HUDEP-2 (cell line): Measurements from ENCODE around the gene FPR3.

Source experiments
- DNase-seq, 76 experiments: peaks; one replicate each; lab custom pipeline; 2025; ENCODE audit not compliant: unreplicated experiment in 76 of 76; lab: John Stamatoyannopoulos, UW

Gene FPR3

DNA sequence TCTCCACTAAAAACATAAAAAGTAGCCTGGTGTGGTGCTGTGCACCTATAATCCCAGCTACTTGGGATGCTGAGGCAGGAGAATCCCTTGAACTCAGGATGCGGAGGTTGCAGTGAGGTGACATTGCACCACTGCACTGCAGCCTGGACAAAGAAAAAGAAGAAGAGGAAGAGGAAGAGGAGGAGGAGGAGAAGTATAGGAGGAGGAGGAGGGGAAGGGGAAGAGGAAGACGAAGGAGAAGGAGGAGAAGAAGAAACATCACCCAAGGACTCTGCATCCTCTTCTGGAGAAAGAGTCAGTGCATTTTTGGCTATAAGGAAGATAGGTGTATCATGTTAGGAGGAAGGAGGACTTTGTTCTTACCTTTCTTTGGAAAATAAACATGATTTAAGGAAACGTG lies 13.0 kb upstream of the FPR3 start:
- DNase-seq: no peak

DNA sequence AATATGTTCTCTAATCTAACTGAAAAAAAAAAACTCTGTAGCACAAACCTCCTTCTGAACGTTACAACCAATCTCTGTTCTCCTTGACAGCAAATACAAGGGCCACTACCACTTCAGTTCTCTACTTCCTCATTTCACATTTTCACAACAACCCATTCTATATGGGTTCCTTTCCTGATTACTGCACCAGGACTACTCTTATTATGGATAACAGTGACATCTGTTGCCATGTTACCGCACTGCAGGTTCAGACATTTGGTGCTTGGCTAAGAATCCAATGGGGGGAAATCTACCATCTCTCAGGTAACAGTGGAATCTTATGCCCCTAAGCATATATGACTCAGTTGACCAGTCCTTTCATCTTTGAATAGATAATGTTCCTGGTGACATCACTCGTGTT lies 11.6 kb upstream of the FPR3 start:
- DNase-seq: peak in 30 of 76 experiments; percentile 1 to 84 (median 46)

DNA sequence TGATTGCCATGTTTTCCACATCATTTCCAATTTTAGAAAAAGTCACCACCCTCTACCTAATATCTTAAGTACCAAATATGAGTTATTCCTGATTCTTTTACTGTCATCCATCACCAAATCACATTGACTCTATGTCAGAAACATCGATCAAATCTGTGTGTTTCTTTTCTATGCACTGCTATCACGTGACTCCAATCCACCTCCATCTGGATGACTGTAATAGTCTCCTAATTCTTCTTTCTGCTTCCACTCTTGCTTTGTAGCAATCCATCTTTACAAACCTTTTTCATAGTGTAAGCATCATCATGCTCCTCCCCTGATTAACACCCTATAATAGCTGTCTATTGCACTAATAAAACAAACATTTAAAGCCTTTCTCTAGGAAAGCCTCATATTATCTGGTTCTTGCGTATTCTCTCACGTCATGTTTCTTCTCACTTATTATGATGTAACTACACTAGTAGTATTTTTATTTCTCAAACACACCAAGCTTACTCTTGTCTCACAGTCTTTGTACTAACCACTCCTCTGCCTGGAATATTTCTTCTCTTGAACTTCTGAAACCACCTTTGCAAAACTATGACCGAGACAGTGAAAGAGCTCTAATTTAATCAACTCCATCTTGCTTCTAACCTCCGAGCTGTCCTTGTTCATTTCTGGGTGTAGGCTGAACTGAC lies 10.7 kb upstream of the FPR3 start:
- peak in 3 of 76 experiments; percentile 24 to 67 (median 62) for DNase-seq

GRCh38 chr19:51784922-51785690 lies 9.9 kb upstream of the FPR3 start:
- DNase-seq: peak in 68 of 76 experiments; percentile 15 to 94 (median 72)

DNA sequence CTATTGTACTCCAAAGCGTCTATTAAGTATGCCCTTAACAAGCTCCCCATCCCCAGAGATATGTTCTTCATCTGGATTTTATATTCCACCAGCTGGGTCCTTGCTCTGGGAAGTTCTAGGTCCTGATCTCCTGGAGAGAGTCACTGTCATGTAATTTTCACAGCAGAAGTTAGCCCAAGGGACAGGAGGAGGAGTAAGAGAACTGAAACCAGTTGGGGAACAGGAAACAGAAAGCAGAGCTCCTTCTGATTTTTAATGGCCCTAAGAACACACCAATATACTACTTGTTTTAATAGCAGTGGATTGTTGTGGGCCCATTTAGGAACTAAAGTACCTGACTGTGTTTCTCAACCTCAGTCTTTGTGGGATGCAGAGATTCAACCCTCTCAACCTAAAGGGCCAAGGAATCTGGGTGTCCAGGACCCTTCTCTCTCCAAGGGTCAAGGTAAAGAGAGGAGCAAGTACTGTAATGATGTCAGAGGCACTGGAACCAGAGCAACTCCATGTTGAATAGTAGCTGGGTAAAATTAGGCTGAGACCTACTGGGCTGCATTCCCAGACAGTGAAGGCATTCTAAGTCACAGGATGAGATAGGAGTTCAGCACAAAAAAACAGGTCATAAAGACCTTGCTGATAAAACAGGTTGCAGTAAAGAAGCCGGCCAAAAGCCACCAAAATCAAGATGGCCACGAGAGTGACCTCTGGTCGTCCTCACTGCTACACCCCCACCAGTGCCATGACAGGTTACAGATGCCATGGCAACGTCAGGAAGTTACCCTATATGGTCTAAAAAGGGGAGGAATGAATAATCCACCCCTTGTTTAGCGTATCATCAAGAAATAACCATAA lies 8.1 kb upstream of the FPR3 start:
- no peak for DNase-seq

- no peak for DNase-seq
Measured at GRCh38 chr19:51788029-51788428, 6.9 kb upstream of the FPR3 start.

GRCh38 chr19:51789061-51789795 lies 5.7 kb upstream of the FPR3 start:
- no peak for DNase-seq

DNA sequence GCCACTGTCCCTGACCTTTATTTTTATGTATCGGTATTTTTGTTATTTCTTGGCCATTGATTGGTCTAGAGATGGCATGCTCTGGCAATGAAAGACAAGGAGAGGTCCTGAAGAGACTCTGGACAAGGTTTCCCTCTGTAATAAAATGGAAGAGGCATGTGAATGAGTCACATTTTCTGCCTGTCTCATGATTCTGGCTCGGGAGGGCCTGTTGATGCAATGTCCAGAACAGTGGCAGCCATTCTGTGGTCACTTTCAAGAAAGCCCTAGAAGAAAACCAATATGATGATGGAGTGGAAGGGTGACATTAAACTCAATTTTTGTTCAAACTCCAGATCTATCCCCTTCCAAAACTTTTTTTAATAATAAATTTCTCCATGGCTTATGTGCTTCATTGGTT lies 2.0 kb upstream of the FPR3 start:
- no peak for DNase-seq

DNA sequence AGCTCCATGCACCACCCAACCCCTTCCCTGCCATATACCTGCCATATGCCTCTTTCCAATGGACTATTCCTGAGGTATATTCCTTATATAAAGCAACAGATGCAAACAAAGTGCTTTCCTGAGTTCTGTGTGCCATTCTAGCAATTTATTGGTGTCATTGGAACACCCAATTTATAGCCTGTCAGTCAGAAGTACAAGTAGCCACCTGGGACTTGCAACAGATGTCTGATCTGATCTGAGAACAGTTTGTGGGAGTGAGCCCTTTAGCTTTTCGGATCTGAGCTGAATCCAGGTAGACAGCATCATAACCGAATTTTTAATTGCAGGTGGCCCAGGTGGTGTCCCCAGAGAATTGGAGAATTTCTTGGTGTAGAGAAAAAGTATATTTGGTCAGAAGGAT lies 963 bp upstream of the FPR3 start:
- DNase-seq: no peak

- DNase-seq: peak in 73 of 76 experiments; percentile 41 to 98 (median 85)
Measured at GRCh38 chr19:51796195-51796679, 1.3 kb downstream of the FPR3 start.

DNA sequence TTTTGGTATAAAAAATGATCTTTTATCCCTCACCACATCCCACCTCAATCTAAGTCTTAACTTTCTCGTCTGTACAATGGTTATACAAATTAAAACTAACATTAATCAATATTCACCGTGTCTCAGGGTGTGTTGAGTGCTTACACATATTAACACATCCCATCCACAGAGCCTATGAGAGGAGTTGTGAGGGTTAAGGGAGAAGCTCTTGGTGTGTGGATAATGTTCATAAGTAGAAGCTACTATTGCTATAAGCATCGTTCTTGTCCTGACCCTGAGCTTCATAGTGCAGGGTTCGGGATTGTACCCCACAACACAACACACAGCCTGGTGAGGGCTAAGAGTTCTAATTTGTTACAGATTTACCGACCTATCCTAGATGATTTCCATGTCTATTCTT lies 2.5 kb downstream of the FPR3 start:
- DNase-seq: peak in 6 of 76 experiments; percentile 21 to 55 (median 44)

- DNase-seq: peak in 3 of 76 experiments; percentile 16 to 30 (median 20)
Measured at GRCh38 chr19:51798062-51798461, 3.1 kb downstream of the FPR3 start.

- DNase-seq: peak in 72 of 76 experiments; percentile 34 to 96 (median 72)
Measured at GRCh38 chr19:51799034-51799773, 4.2 kb downstream of the FPR3 start.

GRCh38 chr19:51799774-51800472 lies 5.0 kb downstream of the FPR3 start:
- DNase-seq: peak in 6 of 76 experiments; percentile 42 to 97 (median 53)

DNA sequence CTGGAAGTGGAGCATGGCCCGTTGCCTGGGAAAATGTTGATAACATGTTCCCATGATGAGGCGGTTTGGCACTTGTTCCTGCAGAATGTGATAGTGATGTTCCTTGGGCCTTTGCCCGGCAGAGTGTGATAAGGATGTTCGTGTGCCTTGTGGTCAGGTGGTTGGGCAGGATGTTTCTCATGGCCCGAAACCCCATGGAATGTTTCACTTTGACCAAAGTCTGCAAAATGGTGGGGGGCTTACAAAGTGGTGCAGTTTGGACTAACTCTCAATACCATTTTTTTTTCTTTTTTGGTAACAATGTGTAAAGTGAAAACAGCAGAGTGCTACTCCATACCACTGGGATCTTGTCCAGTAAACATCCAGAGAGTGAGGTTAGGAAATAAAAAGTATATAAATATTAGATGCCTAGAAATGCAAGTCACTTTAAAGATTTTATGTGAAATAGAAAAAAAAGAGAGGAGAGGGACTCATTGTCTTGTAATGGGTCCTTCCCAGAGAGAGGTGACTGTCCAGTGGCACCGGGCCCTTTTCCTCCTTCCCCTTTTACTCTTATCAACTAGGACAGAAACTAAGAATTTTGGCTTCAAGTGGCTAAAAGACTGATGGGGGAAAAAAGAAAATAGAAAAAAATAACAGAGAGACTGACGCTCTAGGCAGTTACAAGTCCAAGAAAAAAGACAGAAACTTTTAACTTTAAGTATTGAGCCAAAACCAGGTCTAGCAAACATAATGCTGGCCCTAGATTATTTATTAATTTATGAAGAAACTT lies 5.7 kb downstream of the FPR3 start:
- DNase-seq: peak in 74 of 76 experiments; percentile 41 to 100 (median 96)

DNA sequence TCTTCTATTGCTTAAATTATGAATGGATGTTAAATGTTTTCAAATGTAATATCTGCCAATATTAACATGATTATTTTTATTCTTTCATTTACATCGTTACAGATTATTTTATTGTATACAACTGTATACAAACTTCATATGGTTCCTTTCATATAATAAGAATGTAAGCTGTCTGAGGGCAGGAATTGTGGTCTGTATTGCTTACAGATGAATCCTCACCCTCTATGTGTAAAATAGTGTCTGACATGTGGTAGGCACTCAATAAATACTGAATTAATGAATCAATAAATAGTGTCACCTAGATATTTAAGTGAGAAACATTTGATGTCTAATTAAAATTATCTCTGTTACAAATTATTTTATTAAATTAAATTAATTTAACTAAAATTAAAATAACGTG lies 7.8 kb downstream of the FPR3 start:
- no peak for DNase-seq

GRCh38 chr19:51803519-51803918 lies 8.6 kb downstream of the FPR3 start:
- no peak for DNase-seq

DNA sequence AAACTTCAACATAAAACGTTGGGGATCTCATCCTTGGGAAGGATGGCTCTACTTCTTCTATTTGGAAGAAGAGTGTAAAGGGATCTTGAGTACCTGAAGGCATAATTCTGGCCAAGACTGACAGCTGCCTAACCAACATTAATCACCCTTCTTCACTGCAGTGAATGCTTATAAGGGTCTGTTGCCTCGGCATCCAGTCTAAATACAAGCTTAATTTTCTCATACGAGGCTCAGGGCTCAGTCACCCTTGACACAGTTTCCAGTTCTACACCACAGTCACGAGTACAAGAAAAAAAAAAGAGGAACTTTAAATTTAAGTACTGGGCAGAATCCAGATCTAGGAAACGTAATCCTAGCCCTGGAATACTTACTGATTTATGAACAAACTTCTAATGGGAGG lies 9.0 kb downstream of the FPR3 start:
- peak in 1 of 76 experiments; percentile 40 for DNase-seq
